Thyroid gland (tissue), 4 donors: Measurements from ENCODE around the gene CNTN5. TPM values are rescaled to one million over a fixed set of nuclear protein-coding genes. Genes with fewer than 3 reads are reported as not detected.

Source experiments
- DNase-seq, 2 donors: peaks; one replicate each; pipeline ENCODE4 v3.0.0-alpha.2; 2019
- H3K27ac ChIP-seq, 3 donors: fragments of 200-600 bp; sonication (generic); 1 replicate in 2 of 3; 2 replicates in 1 of 3; pipeline ENCODE4 v1.5.1; 2016 to 2019; ENCODE audit warnings: mild to moderate bottlenecking in 1 of 3, moderate library complexity in 1 of 3
- H3K27me3 ChIP-seq: fragments of 200-600 bp; sonication (generic); one replicate; pipeline ENCODE4 v1.5.1; 2019
- H3K36me3 ChIP-seq, 2 donors: fragments of 200-600 bp; sonication (generic); one replicate each; pipeline ENCODE4 v1.5.1; 2016 to 2019
- H3K4me1 ChIP-seq, 2 donors: fragments of 200-600 bp; sonication (generic); one replicate each; pipeline ENCODE4 v1.5.1; 2017 to 2019
- H3K4me3 ChIP-seq, 3 donors: fragments of 200-600 bp; sonication (generic); replicated peaks in 1 of 3; 1 replicate in 2 of 3; 2 replicates in 1 of 3; pipeline ENCODE4 v1.5.1; 2016; ENCODE audit warnings: mild to moderate bottlenecking in 1 of 3
- H3K9me3 ChIP-seq: fragments of 200-600 bp; sonication (generic); one replicate; pipeline ENCODE4 v1.5.1; 2017
- POLR2A ChIP-seq, 2 donors: fragments of 450-650 bp; IDR thresholded peaks; one replicate each; pipeline ENCODE4 v1.6.1; 2017; ENCODE audit warnings: antibody characterized with exemption in 2 of 2, mild to moderate bottlenecking in 2 of 2, moderate library complexity in 1 of 2
- WGBS, 2 donors: methylation state at CpG; one replicate each; pipeline ENCODE4 v1.1.5; 2017; 5-methylcytosine and 5-hydroxymethylcytosine counted together
- intact Hi-C: fragments of 100-400 bp; cut with DNase I; formaldehyde crosslinking; loops from one replicate; pipeline ENCODE4 v1.15.1; 2023
- total RNA-seq, 4 donors: library from RNA; depleted of rRNA; stranded (reverse); fragments of >200 nt; gene quantifications; one replicate each; pipeline ENCODE4 v1.2.3, GENCODE V29; 2016
- TF ChIP-seq, protein P1 (sequence below), 6 experiments: fragments of 200-600 bp in 3 of 6; fragments of 450-650 bp in 3 of 6; sonication (generic) in 3 of 6; IDR thresholded peaks; one replicate each; pipeline ENCODE4 v1.5.1; 2016 to 2019; ENCODE audit warnings: antibody characterized with exemption in 6 of 6, mild to moderate bottlenecking in 2 of 6, inconsistent platforms in 1 of 6, moderate library complexity in 1 of 6

CNTN5 gene
- total RNA-seq, 4 donors from 2014 or later, result 1.9 to 14.3 (median 12.0) TPM

DNA sequence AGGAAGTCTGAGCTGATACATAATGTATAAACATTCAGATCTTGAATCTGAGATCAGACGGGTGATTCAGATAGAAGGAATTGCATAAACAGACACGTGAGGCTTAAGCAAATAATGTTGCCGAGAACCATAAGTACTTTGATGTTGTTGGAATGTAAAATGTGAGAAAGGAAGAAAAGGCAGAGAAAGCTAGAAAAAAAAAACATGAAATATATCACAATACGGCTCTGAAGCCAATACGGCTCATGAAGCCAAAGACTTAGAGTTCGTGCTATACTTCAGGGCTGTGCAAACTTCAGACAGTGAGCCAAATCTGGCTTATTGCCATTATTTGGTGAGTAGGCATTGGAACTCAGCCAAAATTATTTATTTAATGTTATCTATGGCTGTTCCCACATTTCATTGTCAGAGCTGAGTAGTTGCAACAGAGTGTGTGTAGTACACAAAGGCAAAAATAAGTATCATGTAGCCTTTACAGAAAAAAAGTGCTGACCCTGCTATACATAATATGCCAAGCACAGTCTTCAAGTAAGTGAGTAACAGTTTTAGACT lies 673.3 kb downstream of the CNTN5 start:
- no peaks in the 10 kb centered on the region for H3K36me3 ChIP-seq
- H3K9me3 ChIP-seq, result no peaks in the 10 kb centered on the region
- TF ChIP-seq, protein P1, sequence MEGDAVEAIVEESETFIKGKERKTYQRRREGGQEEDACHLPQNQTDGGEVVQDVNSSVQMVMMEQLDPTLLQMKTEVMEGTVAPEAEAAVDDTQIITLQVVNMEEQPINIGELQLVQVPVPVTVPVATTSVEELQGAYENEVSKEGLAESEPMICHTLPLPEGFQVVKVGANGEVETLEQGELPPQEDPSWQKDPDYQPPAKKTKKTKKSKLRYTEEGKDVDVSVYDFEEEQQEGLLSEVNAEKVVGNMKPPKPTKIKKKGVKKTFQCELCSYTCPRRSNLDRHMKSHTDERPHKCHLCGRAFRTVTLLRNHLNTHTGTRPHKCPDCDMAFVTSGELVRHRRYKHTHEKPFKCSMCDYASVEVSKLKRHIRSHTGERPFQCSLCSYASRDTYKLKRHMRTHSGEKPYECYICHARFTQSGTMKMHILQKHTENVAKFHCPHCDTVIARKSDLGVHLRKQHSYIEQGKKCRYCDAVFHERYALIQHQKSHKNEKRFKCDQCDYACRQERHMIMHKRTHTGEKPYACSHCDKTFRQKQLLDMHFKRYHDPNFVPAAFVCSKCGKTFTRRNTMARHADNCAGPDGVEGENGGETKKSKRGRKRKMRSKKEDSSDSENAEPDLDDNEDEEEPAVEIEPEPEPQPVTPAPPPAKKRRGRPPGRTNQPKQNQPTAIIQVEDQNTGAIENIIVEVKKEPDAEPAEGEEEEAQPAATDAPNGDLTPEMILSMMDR (IDR thresholded peaks at IDR 0.05), result no peak
- no peak for TF ChIP-seq POLR2A (IDR thresholded peaks at IDR 0.05)
- DNase-seq, result no peak
- 52 to 57% methylated on average over 6 of the region's 6 CpGs for WGBS, 2 donors
- no peak overlapping the region for H3K4me3 ChIP-seq
- no peaks in the 10 kb centered on the region for H3K27me3 ChIP-seq
- intact Hi-C loops, result no loop called here
- H3K27ac ChIP-seq, result no peak overlapping the region
- H3K4me1 ChIP-seq, result no peaks in the 10 kb centered on the region

DNA sequence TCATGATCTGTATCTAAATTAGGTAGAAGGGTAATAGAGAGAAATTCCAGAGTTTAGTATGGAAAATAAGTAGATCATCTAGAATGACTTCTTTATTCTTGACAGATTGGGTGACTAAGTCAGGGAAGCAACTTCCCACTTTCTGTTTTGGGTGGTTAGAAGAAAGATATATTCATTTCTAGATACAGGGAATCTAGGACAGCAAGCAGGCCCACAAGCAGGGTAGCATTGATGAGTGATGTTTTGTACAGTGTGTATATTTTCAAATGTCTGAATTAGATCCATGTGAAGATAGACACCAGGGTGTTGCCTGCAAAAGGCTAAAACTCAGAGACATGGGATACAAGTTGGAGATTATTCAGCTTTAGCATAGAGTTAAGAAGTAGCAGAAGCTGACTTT lies 674.4 kb downstream of the CNTN5 start:
- H3K4me1 ChIP-seq, result no peaks in the 10 kb centered on the region
- intact Hi-C loops, result no loop called here
- TF ChIP-seq, protein P1 (IDR thresholded peaks at IDR 0.05), result no peak
- TF ChIP-seq POLR2A (IDR thresholded peaks at IDR 0.05), result no peak
- no peaks in the 10 kb centered on the region for H3K27me3 ChIP-seq
- H3K36me3 ChIP-seq, result no peaks in the 10 kb centered on the region
- no peaks in the 10 kb centered on the region for H3K9me3 ChIP-seq
- H3K4me3 ChIP-seq, result no peak overlapping the region
- no peak overlapping the region for H3K27ac ChIP-seq
- no peak for DNase-seq

DNA sequence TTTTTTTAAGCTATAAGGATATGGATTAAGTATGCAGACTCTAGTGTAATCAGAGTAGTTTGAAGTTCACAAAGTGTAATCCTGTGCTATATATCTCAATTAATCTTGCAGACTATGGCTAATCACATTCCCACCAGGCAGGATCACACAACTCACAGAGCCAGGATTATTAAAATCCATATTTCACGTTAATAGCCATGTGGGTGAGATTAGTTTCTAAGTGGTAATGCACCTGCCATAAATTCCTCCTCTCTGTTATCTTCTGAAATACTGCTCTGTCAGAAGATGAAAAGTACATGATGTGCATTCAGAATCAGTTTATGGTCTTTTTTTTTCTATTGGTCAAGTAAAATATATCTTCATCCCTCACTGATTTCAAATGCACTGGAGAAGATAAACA lies 686.1 kb downstream of the CNTN5 start:
- DNase-seq, result no peak
- WGBS, 2 donors, result 85 to 92% methylated on average over 1 of the region's 1 CpG
- no peaks in the 10 kb centered on the region for H3K9me3 ChIP-seq
- no peaks in the 10 kb centered on the region for H3K27me3 ChIP-seq
- no peaks in the 10 kb centered on the region for H3K36me3 ChIP-seq
- H3K4me1 ChIP-seq, result no peaks in the 10 kb centered on the region
- intact Hi-C loops, result no loop called here
- H3K4me3 ChIP-seq, result no peak overlapping the region
- TF ChIP-seq, protein P1 (IDR thresholded peaks at IDR 0.05), result no peak
- H3K27ac ChIP-seq, result no peak overlapping the region

DNA sequence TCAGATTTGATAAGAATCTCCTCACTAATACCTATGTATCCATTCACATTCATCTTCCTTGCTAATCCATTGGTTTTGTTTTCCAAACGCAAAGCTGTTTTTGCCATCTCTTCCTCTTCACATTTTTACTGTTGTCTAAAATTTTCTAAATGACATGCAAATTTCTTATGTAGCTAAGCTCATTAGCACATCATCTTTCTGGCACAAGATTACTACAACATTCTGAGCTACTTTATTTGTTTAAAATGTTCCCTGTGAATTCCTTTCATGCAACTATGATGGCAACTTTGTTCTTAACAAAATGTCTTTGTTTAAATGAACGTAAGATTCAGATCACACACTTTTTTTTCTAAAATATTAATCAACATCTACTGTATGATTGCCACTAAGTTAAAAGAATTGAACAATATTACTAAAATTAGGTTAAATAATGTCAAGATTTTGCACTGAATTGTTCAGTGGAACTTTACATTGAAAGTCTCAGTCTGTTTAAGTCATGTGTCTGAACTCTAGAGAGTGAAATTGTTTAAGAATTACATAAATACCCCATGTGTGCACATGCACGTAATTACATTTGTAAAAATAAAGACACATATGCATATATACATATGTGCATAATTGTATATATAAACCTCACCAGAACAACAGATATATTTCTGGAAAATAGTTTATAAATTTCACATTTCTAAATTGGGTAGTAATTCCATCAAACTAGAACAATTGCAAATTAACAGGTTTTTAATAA lies 688.4 kb downstream of the CNTN5 start:
- no peak overlapping the region for H3K4me3 ChIP-seq
- no peaks in the 10 kb centered on the region for H3K36me3 ChIP-seq
- H3K9me3 ChIP-seq, result no peaks in the 10 kb centered on the region
- intact Hi-C loops, result no loop called here
- DNase-seq, result no peak
- H3K27me3 ChIP-seq, result no peaks in the 10 kb centered on the region
- TF ChIP-seq, protein P1 (IDR thresholded peaks at IDR 0.05), result no peak
- no peak for TF ChIP-seq POLR2A (IDR thresholded peaks at IDR 0.05)
- H3K4me1 ChIP-seq, result no peaks in the 10 kb centered on the region
- 83 to 86% methylated on average over 3 of the region's 3 CpGs for WGBS, 2 donors
- no peak overlapping the region for H3K27ac ChIP-seq

DNA sequence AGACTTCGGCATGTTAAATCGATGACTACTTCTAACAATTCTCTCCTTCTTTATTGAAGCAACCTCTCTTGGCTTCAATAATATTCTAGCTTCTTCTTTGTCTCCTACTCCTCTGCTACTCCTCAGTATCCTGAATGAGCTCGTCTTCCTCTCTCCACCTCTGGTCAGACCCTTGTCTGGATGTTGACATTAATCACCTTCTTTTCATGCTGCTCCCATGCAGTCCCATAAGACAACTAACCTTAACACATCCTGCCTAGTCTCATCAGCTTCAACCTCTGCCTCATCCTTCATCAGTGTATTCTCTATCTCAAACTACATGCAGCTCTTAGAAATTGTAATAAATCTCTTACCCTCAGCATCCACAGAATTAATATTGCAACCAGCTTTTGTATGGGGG lies 695.6 kb downstream of the CNTN5 start:
- TF ChIP-seq, protein P1 (IDR thresholded peaks at IDR 0.05), result no peak
- TF ChIP-seq POLR2A (IDR thresholded peaks at IDR 0.05), result no peak
- H3K9me3 ChIP-seq, result no peaks in the 10 kb centered on the region
- H3K4me1 ChIP-seq, result no peaks in the 10 kb centered on the region
- no peak for DNase-seq
- no peaks in the 10 kb centered on the region for H3K36me3 ChIP-seq
- intact Hi-C loops, result no loop called here
- no peaks in the 10 kb centered on the region for H3K27me3 ChIP-seq
- H3K4me3 ChIP-seq, result no peak overlapping the region
- WGBS, 2 donors, result 64% methylated on average over 3 of the region's 3 CpGs
- no peak overlapping the region for H3K27ac ChIP-seq
